Measurements from ENCODE around the gene ASB18.
A peak's percentile ranks its signal among the peaks of the same experiment; 100 is the strongest.
"Not testable (repeated sequence)": the region's sequence is repeated elsewhere in the genome, so short reads cannot be mapped to it uniquely, and the experiment has no call there.

ASB18 gene
- long read RNA-seq, donor 1 = 0 reads
- long read RNA-seq, donor 2 = 0 reads
- long read RNA-seq, donor 3 = 0 reads
- long read RNA-seq, donor 4 = 0 reads
- long read RNA-seq, donor 5 = 0 reads
- long read RNA-seq, donor 6 = 0 reads
- long read RNA-seq, donor 7 = 0 reads
- long read RNA-seq, donor 8 = 0 reads

GRCh38 chr2:236264256-236264655, at the start of gene ASB18:
ASB18 (minus strand) TSS chr2:236264406; CDS start chr2:236264345, 61 bp downstream.
- no peak for DNase-seq

GRCh38 chr2:236311286-236311685, 47.1 kb upstream of the ASB18 start:
- no peak for DNase-seq

- peak; percentile 10 for DNase-seq
Observed at GRCh38 chr2:236309669-236310029, 45.4 kb upstream of the ASB18 start.

- no peak for DNase-seq
Observed at GRCh38 chr2:236308855-236309668, 44.9 kb upstream of the ASB18 start.

GRCh38 chr2:236307641-236308040, 43.4 kb upstream of the ASB18 start:
- no peak for DNase-seq

- no peak for DNase-seq
Observed at GRCh38 chr2:236306825-236307540, 42.8 kb upstream of the ASB18 start.

GRCh38 chr2:236305964-236306605, 41.9 kb upstream of the ASB18 start:
- no peak for DNase-seq

- no peak for DNase-seq
Observed at GRCh38 chr2:236305531-236305930, 41.3 kb upstream of the ASB18 start.

- DNase-seq = no peak
Observed at GRCh38 chr2:236303935-236304334, 39.7 kb upstream of the ASB18 start.

GRCh38 chr2:236302555-236302954, 38.3 kb upstream of the ASB18 start:
- no peak for DNase-seq

GRCh38 chr2:236298924-236299475, 34.8 kb upstream of the ASB18 start:
- no peak for DNase-seq

GRCh38 chr2:236295481-236295880, 31.3 kb upstream of the ASB18 start:
- DNase-seq = no peak

- DNase-seq = no peak
Observed at GRCh38 chr2:236294647-236295046, 30.4 kb upstream of the ASB18 start.

- no peak for DNase-seq
Observed at GRCh38 chr2:236293241-236293810, 29.1 kb upstream of the ASB18 start.

GRCh38 chr2:236291911-236292310, 27.7 kb upstream of the ASB18 start:
- no peak for DNase-seq

- DNase-seq = no peak
Observed at GRCh38 chr2:236291476-236291875, 27.3 kb upstream of the ASB18 start.

- DNase-seq = no peak
Observed at GRCh38 chr2:236290742-236291425, 26.7 kb upstream of the ASB18 start.

- DNase-seq = no peak
Observed at GRCh38 chr2:236289766-236290462, 25.7 kb upstream of the ASB18 start.

GRCh38 chr2:236288373-236288772, 24.2 kb upstream of the ASB18 start:
- DNase-seq = not testable (repeated sequence)

GRCh38 chr2:236287656-236288055, 23.4 kb upstream of the ASB18 start:
- DNase-seq = no peak

Data from right kidney (tissue), 9 donors.